Fibroblast of the aortic adventitia (primary cell): ENCODE results near the gene FARS2. TPM values are rescaled to one million over a fixed set of nuclear protein-coding genes. Genes with fewer than 3 reads are reported as not detected.

Experiments
- DNase-seq: peaks from one replicate; pipeline ENCODE4 v3.0.0-alpha.2; 2010; ENCODE audit warnings: low read depth
- H3K4me3 ChIP-seq: 2 replicates; pipeline ENCODE4 v1.5.1; 2011; ENCODE audit warnings: low read depth, mild to moderate bottlenecking, control low read depth, low read length, moderate library complexity
- total RNA-seq: library from RNA; depleted of rRNA; stranded (reverse); fragments of >200 nt; gene quantifications from 2 replicates; pipeline ENCODE4 v1.2.3, GENCODE V29; 2012; ENCODE audit warnings: low replicate concordance
- TF ChIP-seq, protein P1 (sequence below): IDR thresholded peaks from 2 replicates; pipeline ENCODE4 v1.5.1; 2011; ENCODE audit warnings: mild to moderate bottlenecking, low read length, control low read depth, inconsistent platforms; ENCODE audit not compliant: insufficient read depth

Gene FARS2
- total RNA-seq, 1 donor: 25.5 TPM

DNA sequence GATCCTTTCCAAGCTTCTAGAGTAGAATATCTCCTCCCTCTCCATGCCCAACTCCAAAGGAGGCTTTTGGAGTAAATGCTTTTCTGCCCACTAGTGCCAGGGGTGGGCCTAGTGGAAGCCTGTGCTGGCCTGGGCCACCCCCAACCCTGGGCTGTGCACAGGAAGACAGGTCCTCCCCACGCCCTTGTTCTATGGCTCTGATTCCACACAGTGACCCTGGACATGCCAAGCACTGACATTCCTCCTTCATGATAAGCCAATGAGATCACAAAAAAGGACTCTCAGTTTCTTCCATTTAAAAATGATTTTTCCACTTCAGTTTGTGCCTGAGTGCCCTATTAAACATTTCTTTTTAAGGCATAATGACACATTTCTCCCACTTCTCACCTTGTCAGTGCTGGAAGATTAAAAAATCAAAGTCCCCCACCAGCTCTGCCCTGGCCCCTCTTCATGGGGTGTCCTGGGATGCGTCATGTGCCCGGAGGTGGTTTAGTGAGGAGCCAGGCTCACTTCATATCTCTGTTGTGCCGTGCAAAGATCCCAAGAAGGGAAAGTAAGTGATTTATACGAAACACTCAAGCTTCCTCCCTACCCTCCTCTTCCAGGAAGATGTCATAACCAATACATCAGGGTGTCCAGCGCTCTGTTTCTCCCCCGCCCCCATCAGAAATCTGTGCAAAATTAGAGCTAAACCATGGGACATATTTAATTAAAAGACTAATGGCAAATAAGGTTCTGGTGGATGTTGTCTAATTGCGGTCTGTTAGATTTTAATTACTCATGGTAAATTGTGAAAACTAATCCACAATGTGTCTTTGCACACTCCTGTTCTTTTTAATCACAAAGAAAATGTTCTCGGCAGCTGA, 490.4 kb downstream of the FARS2 start:
- TF ChIP-seq, protein P1, sequence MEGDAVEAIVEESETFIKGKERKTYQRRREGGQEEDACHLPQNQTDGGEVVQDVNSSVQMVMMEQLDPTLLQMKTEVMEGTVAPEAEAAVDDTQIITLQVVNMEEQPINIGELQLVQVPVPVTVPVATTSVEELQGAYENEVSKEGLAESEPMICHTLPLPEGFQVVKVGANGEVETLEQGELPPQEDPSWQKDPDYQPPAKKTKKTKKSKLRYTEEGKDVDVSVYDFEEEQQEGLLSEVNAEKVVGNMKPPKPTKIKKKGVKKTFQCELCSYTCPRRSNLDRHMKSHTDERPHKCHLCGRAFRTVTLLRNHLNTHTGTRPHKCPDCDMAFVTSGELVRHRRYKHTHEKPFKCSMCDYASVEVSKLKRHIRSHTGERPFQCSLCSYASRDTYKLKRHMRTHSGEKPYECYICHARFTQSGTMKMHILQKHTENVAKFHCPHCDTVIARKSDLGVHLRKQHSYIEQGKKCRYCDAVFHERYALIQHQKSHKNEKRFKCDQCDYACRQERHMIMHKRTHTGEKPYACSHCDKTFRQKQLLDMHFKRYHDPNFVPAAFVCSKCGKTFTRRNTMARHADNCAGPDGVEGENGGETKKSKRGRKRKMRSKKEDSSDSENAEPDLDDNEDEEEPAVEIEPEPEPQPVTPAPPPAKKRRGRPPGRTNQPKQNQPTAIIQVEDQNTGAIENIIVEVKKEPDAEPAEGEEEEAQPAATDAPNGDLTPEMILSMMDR: no peak
- H3K4me3 ChIP-seq: no peak overlapping the region
- DNase-seq: no peak

DNA sequence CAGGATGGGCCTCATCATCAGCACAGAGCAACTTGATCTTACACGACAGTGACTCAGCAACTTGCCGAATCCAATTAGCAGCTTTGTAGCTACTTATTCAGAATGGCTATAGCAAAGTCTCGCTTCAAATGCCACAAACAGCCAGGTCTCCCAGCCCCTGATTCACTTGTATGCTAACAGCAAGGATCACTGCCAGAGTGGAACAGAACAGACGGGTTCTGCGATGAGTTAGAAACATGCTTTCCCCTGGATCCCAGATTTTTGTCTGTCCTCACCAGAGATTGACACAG, 491.0 kb downstream of the FARS2 start:
- TF ChIP-seq, protein P1: no peak
- H3K4me3 ChIP-seq: no peak overlapping the region
- DNase-seq: peak; percentile 39

DNA sequence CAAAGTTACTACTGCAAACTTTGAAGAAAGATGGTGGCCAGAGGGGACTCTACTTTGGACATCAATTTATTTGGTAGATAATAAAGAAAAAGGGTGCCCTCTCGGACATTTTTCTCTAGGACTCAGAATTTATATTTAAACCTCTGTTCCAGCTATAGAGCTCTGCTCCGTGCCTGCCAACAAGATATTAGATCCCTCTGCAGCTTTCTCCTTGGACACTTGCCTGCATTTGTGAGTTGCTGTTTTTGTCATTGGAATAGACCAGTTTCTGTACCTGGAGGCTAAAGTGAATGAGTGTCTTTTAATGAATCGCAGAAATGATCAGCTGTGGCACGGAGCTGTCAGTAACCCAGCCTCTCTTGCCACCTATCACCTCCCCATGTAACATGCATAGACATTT, 491.9 kb downstream of the FARS2 start:
- no peak overlapping the region for H3K4me3 ChIP-seq
- TF ChIP-seq, protein P1: no peak
- no peak for DNase-seq

DNA sequence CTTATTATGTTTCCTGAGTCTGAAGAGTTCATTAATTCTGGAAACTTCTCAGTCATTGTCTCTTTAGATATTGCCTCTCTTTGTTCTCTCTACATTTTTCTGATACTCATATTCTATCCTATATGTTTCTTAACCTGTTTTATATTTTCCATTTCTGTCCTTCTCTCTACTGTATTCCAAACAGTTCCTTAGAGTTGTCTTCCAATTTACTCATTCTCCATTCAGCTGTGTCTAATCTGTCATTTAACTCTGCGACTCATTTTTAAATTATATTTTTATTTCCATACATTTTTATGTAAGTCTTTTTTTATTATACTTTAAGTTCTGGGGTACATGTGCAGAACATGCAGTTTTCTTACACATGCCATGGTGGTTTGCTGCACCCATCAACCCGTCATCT, 493.6 kb downstream of the FARS2 start:
- no peak for DNase-seq
- TF ChIP-seq, protein P1: no peak
- no peak overlapping the region for H3K4me3 ChIP-seq

DNA sequence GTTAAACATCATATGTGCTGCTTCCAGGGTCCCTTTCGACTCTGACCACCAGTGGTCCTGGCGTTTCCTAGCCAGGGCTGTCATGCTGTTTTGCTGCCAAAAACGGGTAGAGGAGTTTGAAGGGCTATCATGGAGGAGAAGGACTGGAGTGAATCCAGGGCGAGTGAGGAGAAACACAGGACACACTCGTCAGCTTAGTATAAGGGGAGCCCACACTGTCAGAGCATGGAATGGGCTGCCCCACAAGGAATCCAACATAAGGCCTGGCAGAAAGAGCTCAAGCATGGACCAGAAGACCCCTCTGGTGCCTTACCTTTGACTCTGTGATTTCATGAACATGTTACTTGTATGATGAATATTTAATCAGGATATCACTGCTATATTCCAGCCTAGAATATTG, 498.3 kb downstream of the FARS2 start:
- DNase-seq: no peak
- no peak overlapping the region for H3K4me3 ChIP-seq
- TF ChIP-seq, protein P1: no peak

DNA sequence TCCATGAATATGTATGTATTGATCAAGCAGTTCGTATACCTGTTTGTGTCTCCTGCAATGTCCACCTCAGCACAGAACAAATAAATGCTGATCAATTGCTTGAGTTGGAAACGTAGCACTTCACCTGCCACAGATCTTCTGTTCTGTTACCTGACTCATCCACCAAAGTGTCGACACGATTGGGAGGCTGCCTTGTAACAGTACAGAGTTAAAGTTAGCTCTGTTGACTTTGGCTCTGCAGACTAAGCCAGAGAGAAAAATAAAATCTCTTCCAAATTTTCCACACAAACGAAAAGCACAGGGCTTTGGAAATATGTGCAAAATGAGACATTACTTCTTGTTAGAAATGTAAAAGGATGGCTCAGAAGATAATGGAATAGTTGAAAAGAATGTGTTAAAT, 500.1 kb downstream of the FARS2 start:
- peak; percentile 58 for DNase-seq

More for the DNA sequence above, 500.1 kb downstream of the FARS2 start:
- TF ChIP-seq, protein P1: no peak
- H3K4me3 ChIP-seq: no peak overlapping the region
